Measurements from ENCODE around the gene AUTS2. TPM values are rescaled to one million over a fixed set of nuclear protein-coding genes. Genes with fewer than 3 reads are reported as not detected.

Gene AUTS2
- total and polyA plus RNA-seq, 2 experiments from 2014 or later: 32.0 to 91.0 TPM

GRCh38 chr7:70529436-70529835, 931.2 kb downstream of the AUTS2 start:
- no peak for TF ChIP-seq ZNF462 (CRISPR knock-in tag; IDR thresholded peaks at IDR 0.05)
- no peak for TF ChIP-seq ZNF331 (CRISPR knock-in tag; IDR thresholded peaks at IDR 0.05; ENCODE audit: low read depth)
- no peak for TF ChIP-seq NANOG (IDR thresholded peaks at IDR 0.05; ENCODE audit: borderline replicate concordance)
- no peak for TF ChIP-seq EZH2phosphoT487 (IDR thresholded peaks at IDR 0.05; ENCODE audit: unreplicated experiment)
- TF ChIP-seq CREB1 (CRISPR knock-in tag; IDR thresholded peaks at IDR 0.05; ENCODE audit: low read depth): no peak
- no peak for TF ChIP-seq REST (IDR thresholded peaks at IDR 0.05; ENCODE audit: unreplicated experiment)
- TF ChIP-seq STAT1 (IDR thresholded peaks at IDR 0.05; ENCODE audit: unreplicated experiment): no peak
- TF ChIP-seq ETS1 (IDR thresholded peaks at IDR 0.05): no peak
- TF ChIP-seq CTCF (conservative IDR thresholded peaks at IDR 0.05; ENCODE audit: low read depth in 2 of 2): no peak
- TF ChIP-seq EZH2 (IDR thresholded peaks at IDR 0.05; ENCODE audit: low read depth, unreplicated experiment): no peak
- TF ChIP-seq JUNB (IDR thresholded peaks at IDR 0.05; ENCODE audit: unreplicated experiment): no peak
- Mint-ChIP-seq H3K27me3 (ENCODE audit: insufficient read depth, low read depth, poor library complexity) (no peaks in the 10 kb centered on the region), H3K36me3 (ENCODE audit: low read depth) (no peaks in the 10 kb centered on the region), H3K4me1 (no peaks in the 10 kb centered on the region), H3K27ac (no peak overlapping the region), H3K4me3 (no peak overlapping the region), H3K9me3 (no peaks in the 10 kb centered on the region)
- H3K9me2 ChIP-seq (ENCODE audit: insufficient read depth): no peaks in the 10 kb centered on the region; the same call in 1 of the 2 replicates
- no peaks in the 10 kb centered on the region for H3K4me1 ChIP-seq (ENCODE audit: insufficient read depth)
- no peak for ATAC-seq
- DNase-seq (ENCODE audit: low spot score): no peak
- no peaks in the 10 kb centered on the region for H4K20me1 ChIP-seq (replicated peaks; ENCODE audit: insufficient read depth)
- H2AFZ ChIP-seq: no peak overlapping the region
- H3K4me2 ChIP-seq: no peak overlapping the region
- H3K79me2 ChIP-seq (replicated peaks; ENCODE audit: insufficient read depth): no peaks in the 10 kb centered on the region
- H3K36me3 ChIP-seq (ENCODE audit: insufficient read depth): no peaks in the 10 kb centered on the region
- no peak overlapping the region for H3K27ac ChIP-seq (ENCODE audit: low read depth)
- H3K27me3 ChIP-seq (ENCODE audit: insufficient read depth): no peaks in the 10 kb centered on the region
- H3F3A ChIP-seq (replicated peaks; ENCODE audit: low read depth): no peaks in the 10 kb centered on the region
- no peak overlapping the region for H3K4me3 ChIP-seq

All from GM23338 (cell line).